ENCODE results near the gene LPCAT1. TPM values are rescaled to one million over a fixed set of nuclear protein-coding genes. Genes with fewer than 3 reads are reported as not detected.

The LPCAT1 gene
- total RNA-seq, 1 donor = 41.3 TPM

DNA sequence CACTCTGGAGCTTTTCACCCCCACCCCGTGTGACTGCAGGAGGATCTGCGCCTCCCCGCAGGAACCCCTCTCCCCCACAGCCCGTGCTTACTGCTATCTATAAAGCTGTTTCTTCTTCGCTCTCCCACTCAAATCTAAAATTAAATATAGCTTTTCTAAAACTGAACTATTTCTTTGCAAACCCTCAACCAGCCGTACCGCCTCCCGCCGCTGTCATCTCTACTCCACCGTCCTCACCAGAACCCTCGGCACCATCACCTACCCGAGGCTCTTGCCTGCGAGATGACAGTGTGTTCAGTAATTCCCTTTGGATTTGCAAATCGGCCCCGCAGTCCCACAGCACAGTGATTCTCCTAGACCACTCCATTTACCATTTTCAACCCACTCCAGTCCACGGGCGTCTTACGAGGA lies 13.6 kb downstream of the LPCAT1 start:
- no peak for DNase-seq (ENCODE audit: low read depth)
- TF ChIP-seq, protein P1, sequence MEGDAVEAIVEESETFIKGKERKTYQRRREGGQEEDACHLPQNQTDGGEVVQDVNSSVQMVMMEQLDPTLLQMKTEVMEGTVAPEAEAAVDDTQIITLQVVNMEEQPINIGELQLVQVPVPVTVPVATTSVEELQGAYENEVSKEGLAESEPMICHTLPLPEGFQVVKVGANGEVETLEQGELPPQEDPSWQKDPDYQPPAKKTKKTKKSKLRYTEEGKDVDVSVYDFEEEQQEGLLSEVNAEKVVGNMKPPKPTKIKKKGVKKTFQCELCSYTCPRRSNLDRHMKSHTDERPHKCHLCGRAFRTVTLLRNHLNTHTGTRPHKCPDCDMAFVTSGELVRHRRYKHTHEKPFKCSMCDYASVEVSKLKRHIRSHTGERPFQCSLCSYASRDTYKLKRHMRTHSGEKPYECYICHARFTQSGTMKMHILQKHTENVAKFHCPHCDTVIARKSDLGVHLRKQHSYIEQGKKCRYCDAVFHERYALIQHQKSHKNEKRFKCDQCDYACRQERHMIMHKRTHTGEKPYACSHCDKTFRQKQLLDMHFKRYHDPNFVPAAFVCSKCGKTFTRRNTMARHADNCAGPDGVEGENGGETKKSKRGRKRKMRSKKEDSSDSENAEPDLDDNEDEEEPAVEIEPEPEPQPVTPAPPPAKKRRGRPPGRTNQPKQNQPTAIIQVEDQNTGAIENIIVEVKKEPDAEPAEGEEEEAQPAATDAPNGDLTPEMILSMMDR (IDR thresholded peaks at IDR 0.05; ENCODE audit: insufficient read depth, low read length) = no peak
- no peak overlapping the region for H3K4me3 ChIP-seq (ENCODE audit: low read depth, low read length)

DNA sequence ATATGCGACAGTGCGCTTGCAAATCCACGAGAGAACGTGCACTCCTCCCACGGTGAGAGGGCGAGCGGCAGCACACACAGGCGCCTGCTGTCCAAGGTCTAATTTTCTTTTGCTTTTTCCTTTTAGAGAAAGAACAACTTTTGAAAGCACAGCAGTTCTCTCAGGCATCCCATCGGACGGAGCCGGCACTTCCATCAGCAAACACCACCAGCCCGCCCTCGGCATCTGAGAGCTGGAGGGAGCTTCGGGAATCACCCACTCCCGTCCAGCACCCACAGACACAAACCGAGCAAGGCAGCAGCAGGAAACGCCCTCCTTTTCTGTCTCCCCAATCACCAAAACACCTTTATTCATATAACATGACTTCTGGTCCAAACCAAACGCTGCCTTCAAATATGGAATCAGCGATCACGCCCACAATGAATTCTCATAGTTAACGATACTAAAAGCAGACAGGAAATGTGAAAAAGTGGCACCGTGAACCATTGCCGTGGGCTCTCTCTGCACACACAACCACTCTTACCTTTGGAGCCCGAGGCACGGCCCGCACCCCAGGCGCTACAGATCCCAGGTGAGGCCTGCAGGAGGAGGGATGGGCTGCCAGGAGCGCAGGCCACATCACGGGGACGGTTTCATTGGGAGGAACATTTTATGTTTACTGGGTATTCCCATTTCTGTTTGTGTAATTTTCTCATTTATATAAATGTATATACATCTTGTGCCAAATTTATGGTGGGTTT lies 14.2 kb downstream of the LPCAT1 start:
- DNase-seq (ENCODE audit: low read depth) = no peak
- no peak overlapping the region for H3K4me3 ChIP-seq (ENCODE audit: low read depth, low read length)
- TF ChIP-seq, protein P1 (IDR thresholded peaks at IDR 0.05; ENCODE audit: insufficient read depth, low read length) = no peak

DNA sequence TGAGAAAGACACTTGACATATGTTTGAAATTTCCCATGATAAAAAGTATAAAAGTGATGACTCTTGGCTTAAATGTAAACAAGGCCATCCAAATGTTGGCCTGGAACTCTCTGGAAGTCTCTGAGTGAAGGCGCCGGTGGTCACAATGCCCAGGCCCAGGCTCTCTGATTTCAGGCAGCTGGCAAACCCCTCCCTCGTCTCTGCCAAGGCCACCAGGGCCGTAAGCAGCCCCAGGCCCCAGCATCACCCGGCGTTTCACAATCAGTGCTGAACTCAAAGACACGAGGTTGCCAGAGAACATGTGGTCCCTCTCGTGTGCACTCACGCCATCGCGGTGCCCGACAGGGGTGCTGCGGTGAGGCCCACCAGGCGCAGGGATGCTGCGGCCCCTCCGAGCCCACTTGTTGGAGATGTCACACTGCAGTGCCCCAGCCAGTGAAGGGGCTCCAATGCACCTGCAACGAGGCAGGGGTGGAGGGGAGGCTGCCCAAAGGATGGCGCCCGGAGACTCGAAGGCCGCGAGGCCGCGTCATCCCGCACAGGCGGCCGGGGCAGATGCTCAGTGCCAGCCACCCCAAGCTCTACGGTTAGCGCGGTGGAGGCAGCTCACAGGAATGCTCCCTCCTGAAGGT lies 15.0 kb downstream of the LPCAT1 start:
- TF ChIP-seq, protein P1 (IDR thresholded peaks at IDR 0.05; ENCODE audit: insufficient read depth, low read length) = no peak
- DNase-seq (ENCODE audit: low read depth) = no peak

DNA sequence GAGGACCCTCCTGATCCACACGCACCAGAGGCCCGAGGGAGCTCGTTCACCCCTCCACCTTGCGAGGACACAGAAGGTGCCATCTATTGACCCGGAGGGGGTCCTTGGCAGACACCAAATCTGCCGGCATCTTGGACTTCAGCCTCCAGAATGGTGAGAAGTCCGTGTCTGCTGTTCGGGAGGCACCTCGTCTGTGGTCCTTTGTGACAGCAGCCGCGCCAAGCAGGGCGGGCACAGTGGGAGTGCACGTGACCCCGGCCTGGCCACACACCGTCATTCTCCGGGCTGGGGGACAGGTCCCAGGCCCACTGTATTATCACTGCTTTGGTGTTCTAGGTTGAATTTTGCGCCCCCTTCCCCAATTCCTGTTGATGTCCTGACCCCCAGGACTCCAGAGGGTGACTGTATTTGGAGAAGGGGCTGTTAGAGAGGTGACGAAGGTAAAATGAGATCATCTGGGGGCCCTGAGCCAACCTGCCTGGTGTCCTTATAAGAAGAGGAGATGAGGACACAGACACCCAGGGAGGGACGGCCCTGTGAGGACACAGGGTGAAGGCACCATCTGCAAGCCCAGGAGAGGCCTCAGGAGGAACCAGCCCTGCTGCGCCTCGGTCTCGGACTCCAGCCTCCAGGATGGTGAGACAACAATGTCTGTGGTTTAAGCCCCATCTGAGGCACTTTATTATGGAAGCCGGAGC lies 15.7 kb downstream of the LPCAT1 start:
- TF ChIP-seq, protein P1 (IDR thresholded peaks at IDR 0.05; ENCODE audit: insufficient read depth, low read length) = no peak
- no peak overlapping the region for H3K4me3 ChIP-seq (ENCODE audit: low read depth, low read length)

More for the DNA sequence above, 15.0 kb downstream of the LPCAT1 start:
- no peak overlapping the region for H3K4me3 ChIP-seq (ENCODE audit: low read depth, low read length)

DNA sequence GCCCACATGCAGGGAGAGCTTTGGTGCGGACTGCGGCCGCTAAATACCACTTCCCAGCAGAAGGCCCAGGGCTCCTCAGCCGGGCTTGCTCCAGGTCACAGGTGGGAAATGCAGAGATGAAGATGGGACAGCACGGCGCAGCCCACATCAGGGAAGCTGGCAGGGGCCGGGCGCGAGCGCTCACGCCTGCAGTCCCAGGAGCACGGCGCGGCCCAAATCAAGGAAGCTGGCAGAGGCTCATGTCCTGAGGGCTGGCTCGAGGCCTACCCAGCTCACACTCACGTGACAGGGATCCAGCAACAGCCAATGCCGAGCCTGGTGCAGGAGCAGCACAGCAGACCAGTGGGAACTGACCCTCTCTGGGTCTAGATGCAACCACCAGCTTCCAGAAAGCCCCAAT lies 16.3 kb downstream of the LPCAT1 start:
- DNase-seq (ENCODE audit: low read depth) = no peak
- H3K4me3 ChIP-seq (ENCODE audit: low read depth, low read length) = no peak overlapping the region
- TF ChIP-seq, protein P1 (IDR thresholded peaks at IDR 0.05; ENCODE audit: insufficient read depth, low read length) = no peak

More for the DNA sequence above, 15.7 kb downstream of the LPCAT1 start:
- no peak for DNase-seq (ENCODE audit: low read depth)

DNA sequence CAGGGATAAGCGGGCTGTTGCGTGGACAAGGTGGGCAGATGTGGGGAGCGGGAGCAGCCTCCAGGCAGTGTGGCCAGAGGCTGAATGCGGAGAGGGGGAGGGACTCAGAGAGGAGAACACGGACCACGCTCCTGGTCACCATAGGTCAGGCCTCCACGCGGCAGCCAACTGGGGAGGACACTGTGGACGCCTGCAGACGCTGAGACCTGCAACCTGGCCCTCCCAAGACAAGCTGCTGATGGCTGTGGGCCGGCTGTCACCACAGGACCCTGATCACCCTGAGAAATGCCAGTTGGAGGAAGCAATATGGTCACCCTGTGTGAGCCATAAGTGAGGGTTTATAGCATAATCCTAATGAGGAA lies 16.8 kb downstream of the LPCAT1 start:
- H3K4me3 ChIP-seq (ENCODE audit: low read depth, low read length) = no peak overlapping the region
- TF ChIP-seq, protein P1 (IDR thresholded peaks at IDR 0.05; ENCODE audit: insufficient read depth, low read length) = no peak
- no peak for DNase-seq (ENCODE audit: low read depth)

Measured in fibroblast of the aortic adventitia (primary cell).